C4-2B (cell line): ENCODE data around the gene EIF1B.

ENCODE experiments used
- CTCF ChIP-seq: fragments of 450-650 bp; conservative IDR thresholded peaks from 2 replicates; pipeline ENCODE4 v1.5.1; 2017; ENCODE audit warnings: mild to moderate bottlenecking
- ZFX ChIP-seq: fragments of 450-650 bp; IDR thresholded peaks from 2 replicates; pipeline ENCODE4 v1.6.1; 2017

- TF ChIP-seq CTCF (no peak), ZFX (no peak)
Measured at GRCh38 chr3:40306336-40306735, 3.2 kb upstream of the EIF1B start.
